Urinary bladder (tissue), 4 donors: ENCODE data around the gene MMP14. TPM values are rescaled to one million over a fixed set of nuclear protein-coding genes. Genes with fewer than 3 reads are reported as not detected.

Experiments used
- DNase-seq: peaks from one replicate; pipeline ENCODE4 v3.0.0-alpha.2; 2015; ENCODE audit errors: extremely low spot score
- H3K27ac ChIP-seq: one replicate; pipeline ENCODE4 v1.5.1; 2013; ENCODE audit warnings: low read depth, mild to moderate bottlenecking, moderate library complexity
- H3K36me3 ChIP-seq: one replicate; pipeline ENCODE4 v1.6.1; 2013; ENCODE audit warnings: mild to moderate bottlenecking, moderate library complexity; ENCODE audit not compliant: insufficient read depth
- H3K4me1 ChIP-seq: one replicate; pipeline ENCODE4 v1.6.1; 2013; ENCODE audit warnings: mild to moderate bottlenecking, moderate library complexity; ENCODE audit not compliant: insufficient read depth
- H3K4me3 ChIP-seq: one replicate; pipeline ENCODE4 v1.5.1; 2013; ENCODE audit warnings: low read depth, low read length
- WGBS: extraction: QIAGEN DNeasy Blood & Tissue Kit; methylation state at CpG from one replicate; pipeline ENCODE4 v1.1.7; 2013; 5-methylcytosine and 5-hydroxymethylcytosine counted together
- polyA plus RNA-seq: library from polyadenylated mRNA; stranded (reverse); fragments of 200-250 nt; gene quantifications from one replicate; pipeline ENCODE4 v1.2.3, GENCODE V29; 2013
- total RNA-seq: library from RNA; depleted of rRNA; stranded (reverse); fragments of >200 nt; gene quantifications from one replicate; pipeline ENCODE4 v1.2.3, GENCODE V29; 2014
- donor health status: healthy with polysubstance abuse.
- donor health status: healthy.

Gene MMP14
- total and polyA plus RNA-seq, 2 donors: 120 to 189 TPM

DNA sequence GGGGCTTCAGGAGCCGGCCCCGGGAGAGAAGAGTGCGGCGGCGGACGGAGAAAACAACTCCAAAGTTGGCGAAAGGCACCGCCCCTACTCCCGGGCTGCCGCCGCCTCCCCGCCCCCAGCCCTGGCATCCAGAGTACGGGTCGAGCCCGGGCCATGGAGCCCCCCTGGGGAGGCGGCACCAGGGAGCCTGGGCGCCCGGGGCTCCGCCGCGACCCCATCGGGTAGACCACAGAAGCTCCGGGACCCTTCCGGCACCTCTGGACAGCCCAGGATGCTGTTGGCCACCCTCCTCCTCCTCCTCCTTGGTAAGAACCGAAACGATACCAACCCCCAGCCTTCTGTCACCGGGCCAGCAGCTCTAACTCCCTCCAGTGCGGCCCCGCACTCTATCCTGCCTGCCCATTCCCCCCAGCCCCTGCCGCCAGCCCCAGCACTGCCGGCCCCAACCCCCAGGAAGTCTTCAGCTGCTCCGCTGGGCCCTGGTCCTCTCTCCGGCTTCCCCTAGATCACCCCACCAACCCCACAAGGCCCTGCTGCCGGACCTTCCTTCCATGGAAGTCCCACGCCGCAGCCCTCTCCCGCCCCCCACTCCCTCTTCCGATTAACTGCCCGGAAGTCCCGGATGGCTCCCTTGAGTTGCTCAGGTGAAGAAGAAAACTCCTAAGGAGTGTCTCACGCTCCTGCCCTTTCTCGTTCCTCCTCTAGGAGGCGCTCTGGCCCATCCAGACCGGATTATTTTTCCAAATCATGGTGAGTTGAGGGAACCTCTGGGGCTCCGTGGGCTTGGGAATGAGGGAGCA lies 35.8 kb downstream of the MMP14 start:
- no peak for DNase-seq
- Histone ChIP-seq H3K4me1 (peaks cover 3% of the 10 kb centered on the region), H3K27ac (peak overlapping the region; percentile 98), H3K4me3 (peak overlapping the region; percentile 93), H3K36me3 (peaks cover 2% of the 10 kb centered on the region)
- under 1% methylated on average over 45 of the region's 45 CpGs for whole genome bisulfite sequencing

DNA sequence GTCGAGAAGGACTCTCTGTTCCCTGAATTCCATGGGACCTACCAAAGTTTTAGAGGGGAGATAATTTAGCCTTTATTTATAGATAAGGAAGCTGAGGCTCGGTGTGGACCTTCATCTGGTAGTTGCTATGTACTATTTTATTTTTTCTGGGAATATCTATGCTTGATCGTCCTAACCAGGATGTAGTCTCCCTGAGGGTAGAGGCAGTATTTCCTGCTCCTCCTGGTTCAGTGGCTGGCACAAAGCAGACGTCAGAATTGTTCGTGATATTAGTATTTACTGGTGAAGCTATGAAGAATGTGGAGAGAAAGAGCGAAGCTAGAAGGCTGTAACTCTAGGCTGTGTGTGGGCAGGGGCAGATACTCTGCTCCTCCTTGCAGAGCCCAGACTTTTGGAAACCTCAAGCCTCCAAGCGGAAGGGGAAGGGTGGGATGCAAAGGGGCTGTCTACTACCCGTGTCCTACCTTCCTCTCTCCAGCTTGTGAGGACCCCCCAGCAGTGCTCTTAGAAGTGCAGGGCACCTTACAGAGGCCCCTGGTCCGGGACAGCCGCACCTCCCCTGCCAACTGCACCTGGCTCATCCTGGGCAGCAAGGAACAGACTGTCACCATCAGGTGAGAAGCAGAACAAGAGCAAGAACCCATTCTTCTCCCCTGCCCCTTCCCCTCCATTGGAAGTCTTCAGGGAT lies 36.6 kb downstream of the MMP14 start:
- Histone ChIP-seq H3K4me3 (peak overlapping the region; percentile 93), H3K4me1 (peaks cover 3% of the 10 kb centered on the region), H3K36me3 (peaks cover 4% of the 10 kb centered on the region), H3K27ac (no peak overlapping the region)
- 41% methylated on average over 10 of the region's 10 CpGs for whole genome bisulfite sequencing
- no peak for DNase-seq

DNA sequence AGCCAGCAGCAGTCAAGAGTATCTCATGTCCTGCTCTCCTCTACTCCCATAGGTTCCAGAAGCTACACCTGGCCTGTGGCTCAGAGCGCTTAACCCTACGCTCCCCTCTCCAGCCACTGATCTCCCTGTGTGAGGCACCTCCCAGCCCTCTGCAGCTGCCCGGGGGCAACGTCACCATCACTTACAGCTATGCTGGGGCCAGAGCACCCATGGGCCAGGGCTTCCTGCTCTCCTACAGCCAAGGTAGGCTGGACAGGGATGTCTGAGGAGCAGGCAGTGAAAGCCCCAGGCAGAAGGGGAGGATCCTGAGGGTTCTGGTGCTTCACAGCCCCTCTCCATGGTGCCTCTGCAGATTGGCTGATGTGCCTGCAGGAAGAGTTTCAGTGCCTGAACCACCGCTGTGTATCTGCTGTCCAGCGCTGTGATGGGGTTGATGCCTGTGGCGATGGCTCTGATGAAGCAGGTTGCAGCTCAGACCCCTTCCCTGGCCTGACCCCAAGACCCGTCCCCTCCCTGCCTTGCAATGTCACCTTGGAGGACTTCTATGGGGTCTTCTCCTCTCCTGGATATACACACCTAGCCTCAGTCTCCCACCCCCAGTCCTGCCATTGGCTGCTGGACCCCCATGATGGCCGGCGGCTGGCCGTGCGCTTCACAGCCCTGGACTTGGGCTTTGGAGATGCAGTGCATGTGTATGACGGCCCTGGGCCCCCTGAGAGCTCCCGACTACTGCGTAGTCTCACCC lies 38.8 kb downstream of the MMP14 start:
- Histone ChIP-seq H3K4me3 (no peak overlapping the region), H3K4me1 (peaks cover 3% of the 10 kb centered on the region), H3K36me3 (peaks cover 4% of the 10 kb centered on the region), H3K27ac (no peak overlapping the region)
- 95% methylated on average over 15 of the region's 15 CpGs for WGBS
- no peak for DNase-seq

DNA sequence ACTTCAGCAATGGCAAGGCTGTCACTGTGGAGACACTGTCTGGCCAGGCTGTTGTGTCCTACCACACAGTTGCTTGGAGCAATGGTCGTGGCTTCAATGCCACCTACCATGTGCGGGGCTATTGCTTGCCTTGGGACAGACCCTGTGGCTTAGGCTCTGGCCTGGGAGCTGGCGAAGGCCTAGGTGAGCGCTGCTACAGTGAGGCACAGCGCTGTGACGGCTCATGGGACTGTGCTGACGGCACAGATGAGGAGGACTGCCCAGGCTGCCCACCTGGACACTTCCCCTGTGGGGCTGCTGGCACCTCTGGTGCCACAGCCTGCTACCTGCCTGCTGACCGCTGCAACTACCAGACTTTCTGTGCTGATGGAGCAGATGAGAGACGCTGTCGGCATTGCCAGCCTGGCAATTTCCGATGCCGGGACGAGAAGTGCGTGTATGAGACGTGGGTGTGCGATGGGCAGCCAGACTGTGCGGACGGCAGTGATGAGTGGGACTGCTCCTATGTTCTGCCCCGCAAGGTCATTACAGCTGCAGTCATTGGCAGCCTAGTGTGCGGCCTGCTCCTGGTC lies 39.4 kb downstream of the MMP14 start:
- H3K36me3 ChIP-seq: peaks cover 4% of the 10 kb centered on the region
- no peak overlapping the region for H3K27ac ChIP-seq

GRCh38 chr14:22877000-22877501 lies 40.7 kb downstream of the MMP14 start:
- DNase-seq: no peak
- WGBS: 92% methylated on average over 22 of the region's 22 CpGs
- Histone ChIP-seq H3K4me3 (no peak overlapping the region), H3K27ac (no peak overlapping the region), H3K4me1 (peaks cover 3% of the 10 kb centered on the region), H3K36me3 (peaks cover 4% of the 10 kb centered on the region)

More for the DNA sequence above, 39.4 kb downstream of the MMP14 start:
- WGBS: 95% methylated on average over 20 of the region's 20 CpGs
- Histone ChIP-seq H3K4me1 (peaks cover 3% of the 10 kb centered on the region), H3K4me3 (no peak overlapping the region)
- DNase-seq: no peak

DNA sequence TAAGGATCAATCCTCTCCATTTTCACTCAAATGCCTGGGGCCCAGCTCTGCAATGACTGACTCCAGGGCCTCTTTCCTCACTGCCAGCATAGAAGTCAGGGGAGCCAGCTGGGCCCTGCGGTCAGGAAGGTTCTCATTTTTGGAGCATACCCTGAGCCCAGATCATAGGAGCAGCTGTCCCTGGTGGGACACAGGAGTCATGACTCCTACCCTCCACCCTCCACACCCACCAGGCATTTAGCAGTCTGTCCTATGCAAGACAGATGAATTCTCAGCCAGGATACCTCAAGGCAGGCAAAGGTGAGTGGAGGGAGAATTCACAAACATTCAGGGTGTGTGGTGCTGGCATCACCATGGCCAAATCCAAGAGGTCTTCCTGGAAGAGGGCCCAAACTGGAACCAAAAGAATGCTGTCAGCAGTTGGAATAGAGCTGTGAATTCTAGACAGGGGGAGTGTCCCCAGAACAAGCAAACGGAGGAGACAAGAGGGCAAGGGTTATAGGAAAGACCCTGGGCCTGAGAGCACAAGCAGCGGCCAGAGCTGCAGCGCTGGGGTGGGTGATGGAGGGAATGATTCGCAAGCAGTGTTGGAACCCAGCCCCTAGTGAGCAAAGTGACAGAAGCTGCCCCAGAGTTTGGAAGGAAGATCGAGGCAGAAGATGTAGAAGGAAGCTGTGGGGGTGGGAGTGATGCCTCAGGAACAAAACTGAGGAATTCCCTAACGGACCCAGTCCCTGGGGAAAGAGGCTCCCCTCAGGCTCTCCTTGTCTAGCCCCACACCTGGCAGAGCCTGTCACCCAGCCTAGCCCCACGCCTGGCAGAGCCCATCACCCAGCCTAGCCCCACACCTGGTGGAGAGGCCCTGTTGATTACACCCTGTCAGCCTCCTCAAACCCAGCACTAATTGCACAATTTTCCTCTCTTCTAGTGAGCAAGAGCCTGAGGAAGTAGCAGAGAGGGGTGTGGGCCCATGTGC lies 42.2 kb downstream of the MMP14 start:
- 79% methylated on average over 8 of the region's 8 CpGs for WGBS

GRCh38 chr14:22882064-22882463 lies 45.7 kb downstream of the MMP14 start:
- 28% methylated on average over 7 of the region's 7 CpGs for WGBS
- H3K36me3 ChIP-seq: peaks cover 2% of the 10 kb centered on the region
- H3K4me1 ChIP-seq: peaks cover 2% of the 10 kb centered on the region
- no peak overlapping the region for H3K4me3 ChIP-seq
- DNase-seq: no peak
- no peak overlapping the region for H3K27ac ChIP-seq

More for the DNA sequence above, 42.2 kb downstream of the MMP14 start:
- no peak overlapping the region for H3K27ac ChIP-seq
- peaks cover 2% of the 10 kb centered on the region for H3K4me1 ChIP-seq
- DNase-seq: no peak
- H3K4me3 ChIP-seq: no peak overlapping the region
- H3K36me3 ChIP-seq: peaks cover 4% of the 10 kb centered on the region

DNA sequence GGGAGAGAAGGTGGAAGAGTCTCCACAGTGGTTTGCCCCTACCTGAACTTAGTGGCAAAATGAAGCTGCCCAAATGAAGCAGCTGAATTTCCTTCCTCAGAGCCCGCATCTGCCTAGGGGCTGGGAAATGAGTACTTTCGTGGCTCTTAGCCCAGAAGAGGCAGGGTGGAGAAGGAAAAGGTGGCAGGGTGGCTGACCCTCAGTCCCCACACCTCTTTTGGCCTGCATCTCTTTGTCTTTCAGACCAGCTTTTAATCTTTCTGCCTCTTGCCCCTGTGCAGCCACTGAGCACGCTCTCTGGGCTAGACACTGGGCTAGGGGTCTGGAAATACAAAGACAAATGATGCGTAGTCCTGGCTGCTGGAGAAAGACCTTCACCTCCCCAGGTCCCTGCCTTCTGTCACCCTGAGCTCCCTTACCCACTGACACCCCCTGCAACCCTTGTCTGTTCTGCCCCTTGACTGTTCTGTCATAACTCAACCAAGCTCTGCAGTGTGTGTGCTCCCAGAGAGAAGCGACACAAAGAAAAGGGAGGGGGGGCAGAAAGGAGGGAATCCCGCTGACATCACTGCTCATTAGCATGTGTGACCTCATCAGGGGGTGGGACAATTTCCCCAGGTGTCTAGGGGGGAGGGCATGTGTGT lies 46.3 kb downstream of the MMP14 start:
- WGBS: 28% methylated on average over 6 of the region's 6 CpGs
- no peak overlapping the region for H3K27ac ChIP-seq
- peaks cover 2% of the 10 kb centered on the region for H3K4me1 ChIP-seq
- H3K4me3 ChIP-seq: no peak overlapping the region
- DNase-seq: no peak
- no peaks in the 10 kb centered on the region for H3K36me3 ChIP-seq

DNA sequence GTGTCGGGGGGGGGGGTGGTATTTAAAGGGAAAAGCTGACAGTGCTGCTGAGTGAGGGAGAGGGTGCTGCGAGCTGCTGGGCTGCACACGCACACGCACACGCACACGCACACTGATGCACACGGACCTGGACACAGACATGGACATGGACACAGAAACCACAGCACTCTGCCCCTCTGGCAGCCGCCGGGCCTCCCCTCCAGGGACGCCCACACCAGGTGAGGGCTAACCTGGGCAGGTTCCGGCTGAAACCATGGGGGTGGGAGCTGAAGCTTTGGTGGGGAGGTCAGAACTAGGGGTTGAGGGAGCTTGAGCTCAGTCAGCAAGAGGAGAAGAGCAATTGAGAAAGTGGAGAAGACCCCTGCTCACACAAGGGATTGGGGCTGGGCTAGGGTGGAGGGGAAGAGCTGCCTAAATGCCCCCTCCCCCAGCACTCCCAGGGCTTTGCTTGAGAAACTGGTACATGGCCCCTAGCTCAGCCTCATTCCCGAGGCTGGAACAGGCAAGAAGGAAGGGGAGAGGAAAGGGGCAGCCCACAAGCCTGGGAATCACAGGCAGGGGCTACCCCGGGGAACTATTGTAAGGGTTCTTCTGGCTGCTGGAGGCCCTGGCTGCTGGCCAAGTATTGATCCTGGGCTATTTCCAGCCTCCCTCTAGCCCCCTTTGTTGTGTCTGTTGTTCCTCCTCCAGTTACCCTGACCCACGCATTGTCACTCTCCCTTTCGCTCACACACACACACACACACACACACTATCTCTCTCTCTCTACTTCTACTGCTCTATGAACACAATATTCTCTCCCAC lies 47.0 kb downstream of the MMP14 start, which contains the start of gene REM2:
TSS of gene REM2 (plus strand) at position 50 of the 804 bp plus-strand sequence. CDS start at position 116, 66 bp downstream.
- H3K36me3 ChIP-seq: no peaks in the 10 kb centered on the region
- 27% methylated on average over 15 of the region's 15 CpGs for WGBS
- H3K27ac ChIP-seq: no peak within 1 kb of the TSS
- H3K4me3 ChIP-seq: no peak within 1 kb of the TSS
- no peak for DNase-seq
- peaks cover 2% of the 10 kb centered on the region for H3K4me1 ChIP-seq

GRCh38 chr14:22884076-22884737 lies 47.8 kb downstream of the MMP14 start:
- WGBS: 84% methylated on average over 7 of the region's 7 CpGs

More at GRCh38 chr14:22884076-22884737, 47.8 kb downstream of the MMP14 start:
- Histone ChIP-seq H3K36me3 (no peaks in the 10 kb centered on the region), H3K27ac (no peak overlapping the region), H3K4me3 (no peak overlapping the region), H3K4me1 (peaks cover 2% of the 10 kb centered on the region)
- no peak for DNase-seq
